Measurements from ENCODE around the gene SP140L.
"Not testable (repeated sequence)": the region's sequence is repeated elsewhere in the genome, so short reads cannot be mapped to it uniquely, and the experiment has no call there.

The SP140L gene

GRCh38 chr2:230305416-230306275 lies 21.3 kb upstream of the SP140L start:
- H3K27ac ChIP-seq, result no peak overlapping the region
- TF ChIP-seq ZFX (IDR thresholded peaks at IDR 0.05; ENCODE audit: borderline replicate concordance) (no peak), CTCF (IDR thresholded peaks at IDR 0.05) (no peak)

- TF ChIP-seq CTCF (IDR thresholded peaks at IDR 0.05), result no peak
- no peak for TF ChIP-seq ZFX (IDR thresholded peaks at IDR 0.05; ENCODE audit: borderline replicate concordance)
- H3K27ac ChIP-seq, result no peak overlapping the region
Measured at GRCh38 chr2:230306474-230306873, 20.5 kb upstream of the SP140L start.

GRCh38 chr2:230307485-230307884 lies 19.5 kb upstream of the SP140L start:
- H3K27ac ChIP-seq, result no peak overlapping the region
- TF ChIP-seq CTCF (IDR thresholded peaks at IDR 0.05) (no peak), ZFX (IDR thresholded peaks at IDR 0.05; ENCODE audit: borderline replicate concordance) (no peak)

GRCh38 chr2:230308402-230309000 lies 18.5 kb upstream of the SP140L start:
- H3K27ac ChIP-seq, result no peak overlapping the region
- TF ChIP-seq ZFX (IDR thresholded peaks at IDR 0.05; ENCODE audit: borderline replicate concordance) (no peak), CTCF (IDR thresholded peaks at IDR 0.05) (no peak)

- H3K27ac ChIP-seq, result not testable (repeated sequence)
Measured at GRCh38 chr2:230310792-230311191, 16.2 kb upstream of the SP140L start.

GRCh38 chr2:230311634-230312033 lies 15.4 kb upstream of the SP140L start:
- not testable (repeated sequence) for H3K27ac ChIP-seq

GRCh38 chr2:230312638-230313037 lies 14.4 kb upstream of the SP140L start:
- H3K27ac ChIP-seq, result no peak overlapping the region
- TF ChIP-seq ZFX (IDR thresholded peaks at IDR 0.05; ENCODE audit: borderline replicate concordance) (no peak), CTCF (IDR thresholded peaks at IDR 0.05) (no peak)

- H3K27ac ChIP-seq, result no peak overlapping the region
- TF ChIP-seq CTCF (IDR thresholded peaks at IDR 0.05), result no peak
- TF ChIP-seq ZFX (IDR thresholded peaks at IDR 0.05; ENCODE audit: borderline replicate concordance), result no peak
Measured at GRCh38 chr2:230317366-230317765, 9.6 kb upstream of the SP140L start.
